Body of pancreas (tissue), 4 donors: ENCODE measurements around the gene MED12L. TPM values are rescaled to one million over a fixed set of nuclear protein-coding genes. Genes with fewer than 3 reads are reported as not detected.

Source experiments
- ATAC-seq: fragments of 150-250 bp; one replicate; pipeline ENCODE4 v1.9.1; 2016
- DNase-seq, 4 donors: peaks; one replicate each; pipeline ENCODE4 v3.0.0-alpha.2; 2019
- H3K27ac ChIP-seq, 4 donors: fragments of 200-600 bp; sonication (generic); 1 replicate in 3 of 4; 2 replicates in 1 of 4; pipeline versions ENCODE4 v1.5.1 to v1.6.1; 2016 to 2019; ENCODE audit warnings: mild to moderate bottlenecking in 1 of 4, mixed read lengths in 1 of 4, moderate library complexity in 1 of 4
- H3K27me3 ChIP-seq, 2 donors: fragments of 200-600 bp; sonication (generic); one replicate each; pipeline ENCODE4 v1.6.0; 2016; ENCODE audit warnings: mild to moderate bottlenecking in 1 of 2
- H3K36me3 ChIP-seq, 2 donors: fragments of 200-600 bp; sonication (generic); replicated peaks in 1 of 2; 2 replicates each; pipeline ENCODE4 v1.5.1; 2016; ENCODE audit warnings: low read depth in 2 of 2; ENCODE audit not compliant: insufficient read depth in 1 of 2
- H3K4me1 ChIP-seq: fragments of 200-600 bp; sonication (generic); one replicate; pipeline ENCODE4 v1.6.0; 2016
- H3K4me3 ChIP-seq, 2 donors: fragments of 200-600 bp; sonication (generic); 1 replicate in 1 of 2; 2 replicates in 1 of 2; pipeline ENCODE4 v1.5.1; 2016 to 2019
- H3K9me3 ChIP-seq, 3 donors: fragments of 200-600 bp; sonication (generic); 1 replicate in 2 of 3; 2 replicates in 1 of 3; pipeline ENCODE4 v1.5.1; 2016
- POLR2A ChIP-seq, 3 donors: fragments of 450-650 bp; IDR thresholded peaks; one replicate each; pipeline ENCODE4 v1.6.1; 2016; ENCODE audit warnings: antibody characterized with exemption in 3 of 3, mild to moderate bottlenecking in 2 of 3
- WGBS, 2 donors: methylation state at CpG; one replicate each; pipeline ENCODE4 v1.1.5; 2017; 5-methylcytosine and 5-hydroxymethylcytosine counted together
- intact Hi-C: fragments of 100-400 bp; cut with DNase I; formaldehyde crosslinking; loops from one replicate; pipeline ENCODE4 v1.15.1; 2023
- total RNA-seq, 2 donors: library from RNA; depleted of rRNA; stranded (reverse); fragments of >200 nt; gene quantifications; one replicate each; pipeline ENCODE4 v1.1.0, GENCODE V29; 2016
- TF ChIP-seq, protein P1 (sequence below), 7 experiments: fragments of 450-650 bp in 4 of 7; fragments of 200-600 bp in 3 of 7; sonication (generic) in 3 of 7; IDR thresholded peaks; one replicate each; pipeline ENCODE4 v1.5.1; 2016 to 2019; ENCODE audit warnings: antibody characterized with exemption in 7 of 7

MED12L gene
- total RNA-seq, 2 donors from 2014 or later = 0.33 to 0.78 TPM

DNA sequence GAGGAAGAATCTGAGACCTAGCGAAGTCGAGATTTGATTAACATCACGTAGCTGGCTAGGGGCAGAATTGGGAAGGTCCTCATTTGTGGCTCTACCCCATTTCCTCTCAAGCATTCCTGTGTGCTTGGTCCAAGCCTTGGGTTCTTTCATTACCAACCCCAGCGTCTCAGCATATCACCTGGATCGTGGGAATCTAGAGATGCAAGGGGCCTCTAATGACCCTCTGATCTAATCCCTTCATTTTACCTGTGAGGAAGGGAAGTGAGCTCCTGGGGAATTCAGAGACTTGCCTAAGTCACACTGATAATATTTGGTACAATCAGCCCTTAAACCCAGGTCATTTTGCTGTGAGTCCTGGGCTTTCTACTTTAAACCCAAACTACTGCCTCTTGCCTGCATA, 229.1 kb downstream of the MED12L start:
- Histone ChIP-seq H3K27me3 (no peaks in the 10 kb centered on the region), H3K4me3 (no peak overlapping the region), H3K36me3 (no peaks in the 10 kb centered on the region), H3K9me3 (no peaks in the 10 kb centered on the region), H3K27ac (no peak overlapping the region), H3K4me1 (no peaks in the 10 kb centered on the region)
- 83 to 93% methylated on average over 5 of the region's 5 CpGs for WGBS, 2 donors
- ATAC-seq (no peak), DNase-seq (no peak)
- TF ChIP-seq, protein P1, sequence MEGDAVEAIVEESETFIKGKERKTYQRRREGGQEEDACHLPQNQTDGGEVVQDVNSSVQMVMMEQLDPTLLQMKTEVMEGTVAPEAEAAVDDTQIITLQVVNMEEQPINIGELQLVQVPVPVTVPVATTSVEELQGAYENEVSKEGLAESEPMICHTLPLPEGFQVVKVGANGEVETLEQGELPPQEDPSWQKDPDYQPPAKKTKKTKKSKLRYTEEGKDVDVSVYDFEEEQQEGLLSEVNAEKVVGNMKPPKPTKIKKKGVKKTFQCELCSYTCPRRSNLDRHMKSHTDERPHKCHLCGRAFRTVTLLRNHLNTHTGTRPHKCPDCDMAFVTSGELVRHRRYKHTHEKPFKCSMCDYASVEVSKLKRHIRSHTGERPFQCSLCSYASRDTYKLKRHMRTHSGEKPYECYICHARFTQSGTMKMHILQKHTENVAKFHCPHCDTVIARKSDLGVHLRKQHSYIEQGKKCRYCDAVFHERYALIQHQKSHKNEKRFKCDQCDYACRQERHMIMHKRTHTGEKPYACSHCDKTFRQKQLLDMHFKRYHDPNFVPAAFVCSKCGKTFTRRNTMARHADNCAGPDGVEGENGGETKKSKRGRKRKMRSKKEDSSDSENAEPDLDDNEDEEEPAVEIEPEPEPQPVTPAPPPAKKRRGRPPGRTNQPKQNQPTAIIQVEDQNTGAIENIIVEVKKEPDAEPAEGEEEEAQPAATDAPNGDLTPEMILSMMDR (IDR thresholded peaks at IDR 0.05) = no peak
- no peak for TF ChIP-seq POLR2A (IDR thresholded peaks at IDR 0.05)
- intact Hi-C loops = no loop called here

DNA sequence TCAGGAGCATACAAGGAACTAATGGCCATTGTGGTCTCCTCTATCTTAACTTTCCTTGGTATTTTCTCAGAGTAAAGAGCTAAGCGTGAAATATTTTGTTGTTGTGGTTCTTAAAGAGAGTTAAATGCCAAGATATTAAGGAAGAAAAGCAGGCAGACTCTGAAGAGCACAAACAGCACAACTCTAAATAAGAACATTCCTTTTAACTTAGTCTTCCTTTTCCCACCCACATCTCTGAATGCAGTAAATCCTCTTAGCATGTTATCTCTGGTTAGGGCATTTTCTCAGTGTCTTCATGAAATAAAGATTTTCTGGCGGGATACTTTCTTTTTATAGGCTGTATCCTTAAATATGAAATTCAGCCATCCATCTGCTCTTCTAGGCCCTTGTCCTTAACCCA, 229.7 kb downstream of the MED12L start:
- 87 to 96% methylated on average over 2 of the region's 2 CpGs for WGBS, 2 donors
- Histone ChIP-seq H3K9me3 (no peaks in the 10 kb centered on the region), H3K4me3 (no peak overlapping the region), H3K36me3 (no peaks in the 10 kb centered on the region), H3K27ac (no peak overlapping the region), H3K4me1 (no peaks in the 10 kb centered on the region), H3K27me3 (no peaks in the 10 kb centered on the region)
- no peak for ATAC-seq
- intact Hi-C loops = no loop called here
- TF ChIP-seq POLR2A (IDR thresholded peaks at IDR 0.05) = no peak
- TF ChIP-seq, protein P1 (IDR thresholded peaks at IDR 0.05) = no peak
- DNase-seq = no peak

DNA sequence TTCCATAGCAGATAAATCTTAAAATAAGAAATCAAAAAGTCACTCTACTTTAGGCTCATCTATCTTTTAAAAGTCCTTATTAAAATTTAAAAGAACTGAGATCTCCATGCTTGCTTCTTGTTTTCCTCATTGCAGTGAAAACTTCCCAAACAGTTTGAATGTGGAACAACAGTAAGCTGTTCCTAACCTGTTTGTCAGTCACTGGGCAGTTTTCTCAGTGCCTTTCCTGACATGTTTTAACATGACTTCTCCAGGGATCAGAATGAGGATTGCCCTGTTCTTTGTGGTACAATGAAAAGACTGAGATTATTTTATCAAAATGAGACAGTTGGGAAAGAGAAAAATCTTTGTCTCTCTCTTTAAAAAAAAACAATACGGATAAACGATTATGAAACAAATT, 230.4 kb downstream of the MED12L start:
- H3K27ac ChIP-seq = no peak overlapping the region
- no peaks in the 10 kb centered on the region for H3K27me3 ChIP-seq
- H3K4me1 ChIP-seq = no peaks in the 10 kb centered on the region
- 81 to 93% methylated on average over 2 of the region's 2 CpGs for WGBS, 2 donors
- DNase-seq (no peak), ATAC-seq (no peak)
- intact Hi-C loops = no loop called here
- no peaks in the 10 kb centered on the region for H3K36me3 ChIP-seq
- TF ChIP-seq POLR2A (IDR thresholded peaks at IDR 0.05) = no peak
- TF ChIP-seq, protein P1 (IDR thresholded peaks at IDR 0.05) = no peak
- no peak overlapping the region for H3K4me3 ChIP-seq
- H3K9me3 ChIP-seq = no peaks in the 10 kb centered on the region

DNA sequence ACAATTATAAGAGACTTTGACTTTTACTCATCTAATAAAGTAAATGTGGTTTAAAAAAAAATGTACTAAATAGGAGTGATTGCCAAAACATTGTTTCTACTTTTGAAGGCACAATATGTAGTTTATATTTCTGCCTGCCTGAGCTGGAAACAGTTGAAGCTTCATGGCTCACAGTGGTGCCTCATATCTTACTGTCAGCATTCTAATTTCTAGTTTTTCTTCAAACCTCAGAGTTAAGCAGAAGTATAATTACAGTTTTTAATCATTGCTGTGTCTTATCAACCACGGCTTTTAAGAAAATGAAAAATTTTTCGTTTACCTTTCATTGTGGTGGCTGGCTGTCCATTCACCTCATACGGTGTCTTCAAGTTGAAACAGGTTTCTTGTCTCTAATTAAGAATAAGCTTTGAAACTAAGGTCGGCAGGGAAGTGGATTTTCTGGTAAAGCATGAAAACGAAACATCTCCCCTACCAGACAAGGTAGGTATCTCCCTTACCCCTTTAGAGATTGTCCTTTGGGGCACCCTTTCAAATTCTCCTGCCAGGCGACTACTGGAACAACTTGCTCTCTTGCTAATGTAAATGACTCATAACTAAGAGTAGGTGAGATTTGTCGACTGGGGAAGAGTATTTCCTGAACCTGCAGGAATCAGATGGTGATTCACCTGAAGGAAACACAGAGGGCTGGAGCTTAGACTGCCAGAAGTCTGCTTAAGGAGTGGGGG, 231.0 kb downstream of the MED12L start, which contains the start of gene GPR87:
TSS of gene GPR87 (minus strand) at position 554 of the 725 bp plus-strand sequence. CDS start 16,720 bp downstream, outside the sequence.
- Histone ChIP-seq H3K27ac (no peak within 1 kb of the TSS), H3K9me3 (no peaks in the 10 kb centered on the region), H3K27me3 (no peaks in the 10 kb centered on the region), H3K4me3 (no peak within 1 kb of the TSS), H3K36me3 (no peaks in the 10 kb centered on the region), H3K4me1 (no peaks in the 10 kb centered on the region)
- intact Hi-C loops = no loop called here
- ATAC-seq (no peak), DNase-seq (no peak)
- WGBS, 2 donors = 59 to 69% methylated on average over 7 of the region's 7 CpGs
- TF ChIP-seq, protein P1 (IDR thresholded peaks at IDR 0.05) = no peak

DNA sequence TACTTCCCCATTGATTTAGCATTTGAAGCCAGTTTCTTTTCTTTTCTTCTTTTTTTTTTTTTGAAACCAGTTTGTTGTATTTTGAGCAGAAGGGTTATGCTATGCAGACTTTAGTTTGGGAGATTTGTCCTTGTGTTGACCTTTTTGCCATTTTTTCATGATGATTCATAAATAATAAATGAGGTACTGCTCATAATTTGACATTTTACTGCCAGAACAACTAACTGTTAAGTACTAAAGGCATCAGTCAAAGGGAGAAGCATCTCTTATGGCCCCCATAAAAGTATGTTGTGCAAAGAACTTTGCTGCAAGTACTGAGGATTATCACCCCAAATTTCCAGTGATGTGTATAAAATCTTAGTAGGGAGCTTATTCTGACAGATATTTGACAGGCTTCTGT, 232.8 kb downstream of the MED12L start:
- Histone ChIP-seq H3K4me3 (no peak overlapping the region), H3K27me3 (no peaks in the 10 kb centered on the region)
- intact Hi-C loops = no loop called here

More for the DNA sequence above, 232.8 kb downstream of the MED12L start:
- no peak for TF ChIP-seq POLR2A (IDR thresholded peaks at IDR 0.05)
- TF ChIP-seq, protein P1 (IDR thresholded peaks at IDR 0.05) = no peak
- DNase-seq (no peak), ATAC-seq (no peak)
- H3K9me3 ChIP-seq = no peaks in the 10 kb centered on the region
- no peaks in the 10 kb centered on the region for H3K4me1 ChIP-seq
- no peak overlapping the region for H3K27ac ChIP-seq
- no peaks in the 10 kb centered on the region for H3K36me3 ChIP-seq
